Cerebellar nuclear complex (tissue), 1 donor: ENCODE results near the gene MAST3.
"Not testable (repeated sequence)": the region's sequence is repeated elsewhere in the genome, so short reads cannot be mapped to it uniquely, and the experiment has no call there.

Experiments
- DNase-seq, 2 experiments: peaks; one replicate each; lab custom pipeline; 2025; lab: John Stamatoyannopoulos, UW

Gene MAST3

GRCh38 chr19:18137657-18138339 is 40.2 kb downstream of the MAST3 start:
- no peak for DNase-seq

- no peak for DNase-seq
These were observed 42.9 kb downstream of the MAST3 start for GRCh38 chr19:18140473-18140872.

GRCh38 chr19:18141031-18141430 is 43.5 kb downstream of the MAST3 start:
- no peak for DNase-seq

- DNase-seq, result no peak
These were observed 46.3 kb downstream of the MAST3 start for GRCh38 chr19:18143902-18144301.

- no peak for DNase-seq
These were observed 46.8 kb downstream of the MAST3 start for GRCh38 chr19:18144361-18144760.

- DNase-seq, result no peak
These were observed 47.3 kb downstream of the MAST3 start for GRCh38 chr19:18144906-18145305.

- DNase-seq, result no peak
These were observed 47.9 kb downstream of the MAST3 start for GRCh38 chr19:18145391-18145999.

GRCh38 chr19:18147396-18147795 is 49.8 kb downstream of the MAST3 start:
- DNase-seq, result no peak

GRCh38 chr19:18149596-18149975 is 52.0 kb downstream of the MAST3 start:
- DNase-seq, result no peak

- peak in 1 of 2 experiments; percentile 52 for DNase-seq
These were observed 53.4 kb downstream of the MAST3 start for GRCh38 chr19:18150776-18151624.

- DNase-seq, result peak in 1 of 2 experiments; percentile 82
These were observed 54.9 kb downstream of the MAST3 start for GRCh38 chr19:18152442-18152816.

- peak; percentile 80 to 94 for DNase-seq
These were observed 55.4 kb downstream of the MAST3 start, which contains the start of gene PIK3R2 for GRCh38 chr19:18152817-18153555. Gene PIK3R2 (plus strand): TSS chr19:18153163. CDS start chr19:18155880, 2,717 bp downstream.

- DNase-seq, result no peak
These were observed 56.1 kb downstream of the MAST3 start for GRCh38 chr19:18153556-18154134.

GRCh38 chr19:18155095-18156087 is 57.8 kb downstream of the MAST3 start:
- DNase-seq, result no peak

GRCh38 chr19:18156268-18156667 is 58.7 kb downstream of the MAST3 start:
- no peak for DNase-seq

- DNase-seq, result no peak
These were observed 59.4 kb downstream of the MAST3 start for GRCh38 chr19:18156841-18157464.

GRCh38 chr19:18157465-18158063 is 60.0 kb downstream of the MAST3 start:
- no peak for DNase-seq

- DNase-seq, result no peak
These were observed 60.9 kb downstream of the MAST3 start for GRCh38 chr19:18158467-18158866.

- not testable (repeated sequence) for DNase-seq
These were observed 61.6 kb downstream of the MAST3 start for GRCh38 chr19:18159059-18159616.
